HCT116 (cell line): Measurements from ENCODE around the gene AOPEP. TPM values are rescaled to one million over a fixed set of nuclear protein-coding genes. Genes with fewer than 3 reads are reported as not detected.

Experiments
- ATAC-seq: fragments of 200-7000 bp; cut with Tn5 transposase; 2 replicates; pipeline ENCODE4 v1.9.1; 2020; ENCODE audit warnings: mild to moderate bottlenecking, moderate library complexity
- BruUV-seq: library from RNA; stranded (reverse); fragments of 400-500 nt; replicated peaks from 2 replicates; lab custom pipeline; 2021; lab: Mats Ljungman, UMichigan
- CTCF ChIA-PET: fragments of 300-600 bp; sonication (Branson Sonifier 250); formaldehyde crosslinking; loops from one replicate; lab custom pipeline; 2021; ENCODE audit warnings: antibody characterized with exemption; lab: Charles Lee
- POLR2A ChIA-PET: fragments of 300-600, 350-600 bp; sonication (Branson Sonifier 250); formaldehyde crosslinking; loops from one replicate; lab custom pipeline; 2021; ENCODE audit warnings: antibody characterized with exemption; lab: Charles Lee
- RAD21 ChIA-PET, 2 experiments: fragments of 300-600 bp; sonication (Branson Sonifier 250); formaldehyde crosslinking; loops; one replicate each; lab custom pipeline; 2023; ENCODE audit warnings: low total read pairs in 2 of 2; ENCODE audit not compliant: uncharacterized antibody in 2 of 2, unreplicated experiment in 2 of 2, low non-redundant PET in 1 of 2; lab: Charles Lee
- DNase-seq: peaks from one replicate; pipeline ENCODE4 v3.0.0-alpha.2; 2010; ENCODE audit warnings: low read depth, low spot score
- H2AFZ ChIP-seq: fragments of 200-600 bp; shearing (Covaris generic), sonication (generic); 2 replicates; pipeline ENCODE4 v1.6.1; 2017; ENCODE audit warnings: low read depth, mixed run types, mixed read lengths, antibody characterized with exemption, low read length; ENCODE audit not compliant: poor library complexity, severe bottlenecking
- H3K27ac ChIP-seq: 2 replicates; pipeline ENCODE4 v1.5.1; 2012; ENCODE audit warnings: low read depth, low read length
- H3K27me3 ChIP-seq: fragments of 200-600 bp; sonication (generic); 2 replicates; pipeline ENCODE4 v1.6.1; 2016; ENCODE audit warnings: mixed run types, low read length, mixed read lengths; ENCODE audit not compliant: insufficient read depth
- H3K36me3 ChIP-seq, 2 experiments: fragments of 200-500 bp in 1 of 2; fragments of 200-600 bp in 1 of 2; sonication (Bioruptor generic) in 1 of 2; sonication (generic) in 1 of 2; 2 replicates each; pipeline versions ENCODE4 v1.5.1 to v1.6.1; 2014 to 2016; ENCODE audit warnings: low read length in 2 of 2, inconsistent platforms in 1 of 2, mixed read lengths in 1 of 2, mixed run types in 1 of 2; ENCODE audit not compliant: insufficient read depth in 2 of 2, control insufficient read depth in 1 of 2
- H3K4me1 ChIP-seq, 2 experiments: fragments of 200-600 bp in 1 of 2; sonication (generic) in 1 of 2; 2 replicates each; pipeline versions ENCODE4 v1.5.1 to v1.6.1; 2012 to 2017; ENCODE audit warnings: low read length in 2 of 2, inconsistent platforms in 1 of 2, mild to moderate bottlenecking in 1 of 2, mixed read lengths in 1 of 2, mixed run types in 1 of 2, moderate library complexity in 1 of 2; ENCODE audit not compliant: insufficient read depth in 2 of 2, control insufficient read depth in 1 of 2
- H3K4me2 ChIP-seq: fragments of 200-600 bp; sonication (generic); 2 replicates; pipeline ENCODE4 v1.6.1; 2017; ENCODE audit warnings: mixed run types, low read length, mixed read lengths
- H3K4me3 ChIP-seq, 2 experiments: fragments of 200-600 bp in 1 of 2; sonication (generic) in 1 of 2; replicated peaks in 1 of 2; 2 replicates each; pipeline ENCODE4 v1.5.1; 2011 to 2016; ENCODE audit warnings: low read length in 2 of 2, control low read depth in 1 of 2, low read depth in 1 of 2, mild to moderate bottlenecking in 1 of 2, mixed read lengths in 1 of 2, mixed run types in 1 of 2
- H3K79me2 ChIP-seq: fragments of 200-600 bp; sonication (generic); 2 replicates; pipeline ENCODE4 v1.6.1; 2017; ENCODE audit warnings: mild to moderate bottlenecking, mixed run types, low read length, moderate library complexity, mixed read lengths; ENCODE audit not compliant: insufficient read depth
- H3K9ac ChIP-seq: fragments of 200-600 bp; sonication (generic); 2 replicates; pipeline ENCODE4 v1.6.1; 2016; ENCODE audit warnings: low read length, mixed read lengths
- H3K9me2 ChIP-seq: fragments of 200-600 bp; sonication (generic), shearing (Covaris generic); 2 replicates; pipeline ENCODE4 v1.6.1; 2017; ENCODE audit warnings: mixed run types, mild to moderate bottlenecking, moderate library complexity; ENCODE audit not compliant: insufficient read depth
- H3K9me3 ChIP-seq, 2 experiments: fragments of 200-500 bp in 1 of 2; fragments of 200-600 bp in 1 of 2; sonication (Bioruptor generic) in 1 of 2; sonication (generic) in 1 of 2; 2 replicates each; pipeline ENCODE4 v1.6.1; 2014 to 2017; ENCODE audit warnings: low read length in 2 of 2, mixed read lengths in 2 of 2, inconsistent platforms in 1 of 2, low read depth in 1 of 2, mild to moderate bottlenecking in 1 of 2, mixed run types in 1 of 2, moderate library complexity in 1 of 2; ENCODE audit not compliant: control insufficient read depth in 1 of 2, insufficient read depth in 1 of 2
- H4K20me1 ChIP-seq: fragments of 200-600 bp; sonication (generic), shearing (Covaris generic); 2 replicates; pipeline ENCODE4 v1.6.1; 2017; ENCODE audit warnings: mixed run types, mild to moderate bottlenecking, moderate library complexity; ENCODE audit not compliant: insufficient read depth
- CBX3 ChIP-seq: IDR thresholded peaks from 2 replicates; pipeline ENCODE4 v1.6.1; 2012; ENCODE audit warnings: low read depth
- JUND ChIP-seq: IDR thresholded peaks from 2 replicates; pipeline ENCODE4 v1.6.1; 2012
- POLR2A ChIP-seq: IDR thresholded peaks from 2 replicates; pipeline ENCODE4 v1.7.0; 2011; ENCODE audit warnings: borderline replicate concordance; ENCODE audit not compliant: insufficient read depth, insufficient read length; ENCODE audit errors: extremely low read depth
- POLR2AphosphoS5 ChIP-seq: IDR thresholded peaks from 2 replicates; pipeline ENCODE4 v1.6.1; 2011; ENCODE audit warnings: mild to moderate bottlenecking, low read depth, low read length, moderate library complexity
- RAD21 ChIP-seq: IDR thresholded peaks from 2 replicates; pipeline ENCODE4 v1.6.1; 2012; ENCODE audit warnings: low read depth, mild to moderate bottlenecking
- SIN3A ChIP-seq: IDR thresholded peaks from 2 replicates; pipeline ENCODE4 v1.6.1; 2012; ENCODE audit warnings: low read depth
- SP1 ChIP-seq: IDR thresholded peaks from 2 replicates; pipeline ENCODE4 v1.6.1; 2012; ENCODE audit warnings: low read depth
- SRF ChIP-seq: IDR thresholded peaks from 2 replicates; pipeline ENCODE4 v1.6.1; 2012; ENCODE audit warnings: low read depth
- ZNF274 ChIP-seq: fragments of 200-500 bp; sonication (Bioruptor generic); IDR thresholded peaks from 2 replicates; pipeline ENCODE4 v1.6.1; 2014; ENCODE audit warnings: mild to moderate bottlenecking, low read depth, low read length, inconsistent platforms
- intact Hi-C: fragments of 100-400 bp; cut with micrococcal nuclease; formaldehyde crosslinking; loops from 2 replicates; pipeline ENCODE4 v1.10.0; 2022
- total RNA-seq: library from RNA; stranded (reverse); gene quantifications from one replicate; pipeline ENCODE4 v1.2.1, GENCODE V29; 2021; ENCODE audit not compliant: unreplicated experiment
- TF ChIP-seq, protein P1 (sequence below): IDR thresholded peaks from 2 replicates; pipeline ENCODE4 v1.6.1; 2011; ENCODE audit warnings: mild to moderate bottlenecking, low read length, moderate library complexity; ENCODE audit not compliant: insufficient replicate concordance; ENCODE audit errors: extremely low read depth
- TF ChIP-seq, protein P2 (sequence below): IDR thresholded peaks from 2 replicates; pipeline ENCODE4 v1.6.1; 2012; ENCODE audit warnings: low read depth
- TF ChIP-seq, protein P3 (sequence below): IDR thresholded peaks from 2 replicates; pipeline ENCODE4 v1.6.1; 2012
- TF ChIP-seq, protein P4 (sequence below), 3 experiments: fragments of 200-600 bp in 1 of 3; sonication (generic) in 1 of 3; IDR thresholded peaks in 2 of 3; conservative IDR thresholded peaks in 1 of 3; 2 replicates each; pipeline ENCODE4 v1.5.1; 2012 to 2017; ENCODE audit warnings: low read depth in 2 of 3, low read length in 2 of 3, antibody characterized with exemption in 1 of 3, borderline replicate concordance in 1 of 3, control low read depth in 1 of 3, mild to moderate bottlenecking in 1 of 3, mixed read lengths in 1 of 3, mixed run types in 1 of 3, moderate library complexity in 1 of 3; ENCODE audit not compliant: insufficient read depth in 1 of 3

AOPEP gene
- total RNA-seq, 1 experiment from 2014 or later, result 15.1 TPM

DNA sequence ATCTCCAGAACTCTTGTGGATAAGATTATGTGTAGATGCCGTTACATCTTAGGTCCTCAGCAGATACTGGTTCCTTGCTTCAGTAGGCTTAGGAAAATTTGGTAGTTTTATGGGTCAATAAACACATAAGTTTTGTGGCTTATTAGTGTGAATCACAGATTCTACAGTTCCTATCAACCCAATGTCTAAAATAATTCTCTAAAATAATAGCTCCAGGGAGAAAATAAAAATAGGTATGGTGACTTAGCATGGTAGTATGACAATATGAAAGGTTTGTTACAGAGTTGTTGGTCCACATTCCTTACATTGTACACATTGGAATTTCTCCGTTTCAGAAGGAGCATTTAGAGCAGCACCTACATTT lies 91.7 kb downstream of the AOPEP start:
- no peak overlapping the region for H3K4me3 ChIP-seq
- no peaks in the 10 kb centered on the region for H3K36me3 ChIP-seq
- TF ChIP-seq SP1, result peak; percentile 31; the same call in 1 of the 2 replicates
- no peak for TF ChIP-seq CBX3
- ChIA-PET RAD21 (no interaction called here), CTCF (no interaction called here), POLR2A (no interaction called here)
- H2AFZ ChIP-seq, result no peak overlapping the region
- H3K27me3 ChIP-seq, result no peaks in the 10 kb centered on the region
- intact Hi-C loops, result no loop called here
- no peak overlapping the region for H3K9ac ChIP-seq
- no peaks in the 10 kb centered on the region for H3K79me2 ChIP-seq
- no peaks in the 10 kb centered on the region for H3K9me2 ChIP-seq
- no peaks in the 10 kb centered on the region for H3K9me3 ChIP-seq
- peak overlapping the region; percentile 27; the same call in 1 of the 2 replicates for H3K27ac ChIP-seq
- ATAC-seq (no peak), DNase-seq (no peak)
- peaks cover 7 to 19% of the 10 kb centered on the region in 2 experiments for H3K4me1 ChIP-seq
- H3K4me2 ChIP-seq, result peak overlapping the region; percentile 20
- BruUV-seq, result no TSS peak
- no peaks in the 10 kb centered on the region for H4K20me1 ChIP-seq

DNA sequence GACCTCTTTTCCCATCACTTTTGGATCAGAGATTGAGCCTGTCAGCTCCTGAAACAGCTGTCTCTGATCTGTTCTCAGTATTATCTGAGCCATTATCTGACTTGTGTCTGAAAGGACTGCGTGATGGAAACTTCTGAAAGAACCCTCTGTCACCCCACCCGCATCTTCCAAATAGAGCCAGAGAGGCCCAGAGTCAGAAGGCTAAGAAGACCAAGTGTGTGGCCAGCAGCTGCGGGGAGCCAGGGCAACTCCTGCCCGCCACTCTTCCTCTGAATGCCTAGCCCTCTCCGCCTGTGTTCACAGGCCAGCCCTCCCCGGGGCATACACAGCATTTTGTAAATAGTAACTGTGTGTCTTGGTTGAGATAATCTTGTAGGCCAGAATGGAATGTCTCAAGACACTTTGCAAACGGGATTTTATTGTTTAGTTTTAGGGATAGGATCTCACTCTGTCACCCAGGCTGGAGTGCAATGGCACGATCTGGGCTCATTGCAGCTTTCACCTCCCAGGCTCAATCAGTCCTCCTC lies 92.7 kb downstream of the AOPEP start:
- Histone ChIP-seq H3K4me3 (no peak overlapping the region), H3K36me3 (no peaks in the 10 kb centered on the region), H3K9ac (no peak overlapping the region), H3K27me3 (no peaks in the 10 kb centered on the region), H2AFZ (no peak overlapping the region), H3K4me1 (peaks cover 7 to 19% of the 10 kb centered on the region in 2 experiments), H3K4me2 (no peak overlapping the region), H3K9me3 (no peaks in the 10 kb centered on the region), H3K27ac (no peak overlapping the region), H3K9me2 (no peaks in the 10 kb centered on the region), H3K79me2 (no peaks in the 10 kb centered on the region), H4K20me1 (no peaks in the 10 kb centered on the region)
- POLR2A ChIA-PET, result no interaction called here
- DNase-seq (no peak), ATAC-seq (no peak)
- intact Hi-C loops, result no loop called here
- no TSS peak for BruUV-seq
- CTCF ChIA-PET, result no interaction called here
- RAD21 ChIA-PET, result no interaction called here
- TF ChIP-seq CBX3 (no peak), ZNF274 (no peak), RAD21 (no peak), SRF (no peak), JUND (no peak), SIN3A (no peak), POLR2AphosphoS5 (no peak), POLR2A (no peak)
- TF ChIP-seq, protein P1, sequence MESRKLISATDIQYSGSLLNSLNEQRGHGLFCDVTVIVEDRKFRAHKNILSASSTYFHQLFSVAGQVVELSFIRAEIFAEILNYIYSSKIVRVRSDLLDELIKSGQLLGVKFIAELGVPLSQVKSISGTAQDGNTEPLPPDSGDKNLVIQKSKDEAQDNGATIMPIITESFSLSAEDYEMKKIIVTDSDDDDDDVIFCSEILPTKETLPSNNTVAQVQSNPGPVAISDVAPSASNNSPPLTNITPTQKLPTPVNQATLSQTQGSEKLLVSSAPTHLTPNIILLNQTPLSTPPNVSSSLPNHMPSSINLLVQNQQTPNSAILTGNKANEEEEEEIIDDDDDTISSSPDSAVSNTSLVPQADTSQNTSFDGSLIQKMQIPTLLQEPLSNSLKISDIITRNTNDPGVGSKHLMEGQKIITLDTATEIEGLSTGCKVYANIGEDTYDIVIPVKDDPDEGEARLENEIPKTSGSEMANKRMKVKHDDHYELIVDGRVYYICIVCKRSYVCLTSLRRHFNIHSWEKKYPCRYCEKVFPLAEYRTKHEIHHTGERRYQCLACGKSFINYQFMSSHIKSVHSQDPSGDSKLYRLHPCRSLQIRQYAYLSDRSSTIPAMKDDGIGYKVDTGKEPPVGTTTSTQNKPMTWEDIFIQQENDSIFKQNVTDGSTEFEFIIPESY, result no peak
- TF ChIP-seq, protein P2, sequence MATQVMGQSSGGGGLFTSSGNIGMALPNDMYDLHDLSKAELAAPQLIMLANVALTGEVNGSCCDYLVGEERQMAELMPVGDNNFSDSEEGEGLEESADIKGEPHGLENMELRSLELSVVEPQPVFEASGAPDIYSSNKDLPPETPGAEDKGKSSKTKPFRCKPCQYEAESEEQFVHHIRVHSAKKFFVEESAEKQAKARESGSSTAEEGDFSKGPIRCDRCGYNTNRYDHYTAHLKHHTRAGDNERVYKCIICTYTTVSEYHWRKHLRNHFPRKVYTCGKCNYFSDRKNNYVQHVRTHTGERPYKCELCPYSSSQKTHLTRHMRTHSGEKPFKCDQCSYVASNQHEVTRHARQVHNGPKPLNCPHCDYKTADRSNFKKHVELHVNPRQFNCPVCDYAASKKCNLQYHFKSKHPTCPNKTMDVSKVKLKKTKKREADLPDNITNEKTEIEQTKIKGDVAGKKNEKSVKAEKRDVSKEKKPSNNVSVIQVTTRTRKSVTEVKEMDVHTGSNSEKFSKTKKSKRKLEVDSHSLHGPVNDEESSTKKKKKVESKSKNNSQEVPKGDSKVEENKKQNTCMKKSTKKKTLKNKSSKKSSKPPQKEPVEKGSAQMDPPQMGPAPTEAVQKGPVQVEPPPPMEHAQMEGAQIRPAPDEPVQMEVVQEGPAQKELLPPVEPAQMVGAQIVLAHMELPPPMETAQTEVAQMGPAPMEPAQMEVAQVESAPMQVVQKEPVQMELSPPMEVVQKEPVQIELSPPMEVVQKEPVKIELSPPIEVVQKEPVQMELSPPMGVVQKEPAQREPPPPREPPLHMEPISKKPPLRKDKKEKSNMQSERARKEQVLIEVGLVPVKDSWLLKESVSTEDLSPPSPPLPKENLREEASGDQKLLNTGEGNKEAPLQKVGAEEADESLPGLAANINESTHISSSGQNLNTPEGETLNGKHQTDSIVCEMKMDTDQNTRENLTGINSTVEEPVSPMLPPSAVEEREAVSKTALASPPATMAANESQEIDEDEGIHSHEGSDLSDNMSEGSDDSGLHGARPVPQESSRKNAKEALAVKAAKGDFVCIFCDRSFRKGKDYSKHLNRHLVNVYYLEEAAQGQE, result no peak
- TF ChIP-seq, protein P3, sequence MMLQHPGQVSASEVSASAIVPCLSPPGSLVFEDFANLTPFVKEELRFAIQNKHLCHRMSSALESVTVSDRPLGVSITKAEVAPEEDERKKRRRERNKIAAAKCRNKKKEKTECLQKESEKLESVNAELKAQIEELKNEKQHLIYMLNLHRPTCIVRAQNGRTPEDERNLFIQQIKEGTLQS, result no peak
- TF ChIP-seq, protein P4, sequence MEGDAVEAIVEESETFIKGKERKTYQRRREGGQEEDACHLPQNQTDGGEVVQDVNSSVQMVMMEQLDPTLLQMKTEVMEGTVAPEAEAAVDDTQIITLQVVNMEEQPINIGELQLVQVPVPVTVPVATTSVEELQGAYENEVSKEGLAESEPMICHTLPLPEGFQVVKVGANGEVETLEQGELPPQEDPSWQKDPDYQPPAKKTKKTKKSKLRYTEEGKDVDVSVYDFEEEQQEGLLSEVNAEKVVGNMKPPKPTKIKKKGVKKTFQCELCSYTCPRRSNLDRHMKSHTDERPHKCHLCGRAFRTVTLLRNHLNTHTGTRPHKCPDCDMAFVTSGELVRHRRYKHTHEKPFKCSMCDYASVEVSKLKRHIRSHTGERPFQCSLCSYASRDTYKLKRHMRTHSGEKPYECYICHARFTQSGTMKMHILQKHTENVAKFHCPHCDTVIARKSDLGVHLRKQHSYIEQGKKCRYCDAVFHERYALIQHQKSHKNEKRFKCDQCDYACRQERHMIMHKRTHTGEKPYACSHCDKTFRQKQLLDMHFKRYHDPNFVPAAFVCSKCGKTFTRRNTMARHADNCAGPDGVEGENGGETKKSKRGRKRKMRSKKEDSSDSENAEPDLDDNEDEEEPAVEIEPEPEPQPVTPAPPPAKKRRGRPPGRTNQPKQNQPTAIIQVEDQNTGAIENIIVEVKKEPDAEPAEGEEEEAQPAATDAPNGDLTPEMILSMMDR (IDR thresholded peaks at IDR 0.05 in 2 of 3, conservative IDR thresholded peaks at IDR 0.05 in 1 of 3; ENCODE audit: borderline replicate concordance in 1 of 3, insufficient read depth in 1 of 3, low read depth in 2 of 3, low read length in 2 of 3), result no peak
